C4-2B (cell line): ENCODE results near the gene EPB41L5.
A peak's percentile ranks its signal among the peaks of the same experiment; 100 is the strongest.

ENCODE experiments used
- H3K27ac ChIP-seq: fragments of 450-650 bp; 2 replicates; pipeline ENCODE4 v1.5.1; 2017
- ZFX ChIP-seq: fragments of 450-650 bp; IDR thresholded peaks from 2 replicates; pipeline ENCODE4 v1.6.1; 2017
- TF ChIP-seq, protein P1 (sequence below): fragments of 450-650 bp; conservative IDR thresholded peaks from 2 replicates; pipeline ENCODE4 v1.5.1; 2017; ENCODE audit warnings: mild to moderate bottlenecking

Gene EPB41L5

DNA sequence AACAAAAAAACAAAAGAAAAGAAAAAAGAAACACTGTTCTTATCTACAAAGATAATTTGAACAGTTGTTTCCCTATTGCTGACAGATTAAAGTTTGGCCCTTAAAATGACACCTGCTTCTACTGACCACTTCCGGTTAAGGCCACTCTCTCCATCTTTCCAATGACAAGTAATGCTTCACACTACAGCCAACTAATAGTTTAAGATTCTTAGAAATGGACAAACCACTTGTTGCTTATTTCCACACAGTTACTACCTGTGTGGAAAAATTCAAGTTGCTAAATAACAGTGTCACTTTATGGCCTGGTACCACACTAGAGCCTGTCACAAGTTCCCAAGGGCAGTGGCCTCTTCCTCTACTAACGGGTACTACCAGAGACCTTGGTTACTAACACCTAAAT, 207.9 kb downstream of the EPB41L5 start:
- H3K27ac ChIP-seq: no peak overlapping the region
- no peak for TF ChIP-seq ZFX
- TF ChIP-seq, protein P1, sequence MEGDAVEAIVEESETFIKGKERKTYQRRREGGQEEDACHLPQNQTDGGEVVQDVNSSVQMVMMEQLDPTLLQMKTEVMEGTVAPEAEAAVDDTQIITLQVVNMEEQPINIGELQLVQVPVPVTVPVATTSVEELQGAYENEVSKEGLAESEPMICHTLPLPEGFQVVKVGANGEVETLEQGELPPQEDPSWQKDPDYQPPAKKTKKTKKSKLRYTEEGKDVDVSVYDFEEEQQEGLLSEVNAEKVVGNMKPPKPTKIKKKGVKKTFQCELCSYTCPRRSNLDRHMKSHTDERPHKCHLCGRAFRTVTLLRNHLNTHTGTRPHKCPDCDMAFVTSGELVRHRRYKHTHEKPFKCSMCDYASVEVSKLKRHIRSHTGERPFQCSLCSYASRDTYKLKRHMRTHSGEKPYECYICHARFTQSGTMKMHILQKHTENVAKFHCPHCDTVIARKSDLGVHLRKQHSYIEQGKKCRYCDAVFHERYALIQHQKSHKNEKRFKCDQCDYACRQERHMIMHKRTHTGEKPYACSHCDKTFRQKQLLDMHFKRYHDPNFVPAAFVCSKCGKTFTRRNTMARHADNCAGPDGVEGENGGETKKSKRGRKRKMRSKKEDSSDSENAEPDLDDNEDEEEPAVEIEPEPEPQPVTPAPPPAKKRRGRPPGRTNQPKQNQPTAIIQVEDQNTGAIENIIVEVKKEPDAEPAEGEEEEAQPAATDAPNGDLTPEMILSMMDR: no peak

GRCh38 chr2:120221616-120222015, 208.7 kb downstream of the EPB41L5 start:
- TF ChIP-seq, protein P1: no peak
- no peak for TF ChIP-seq ZFX
- no peak overlapping the region for H3K27ac ChIP-seq

DNA sequence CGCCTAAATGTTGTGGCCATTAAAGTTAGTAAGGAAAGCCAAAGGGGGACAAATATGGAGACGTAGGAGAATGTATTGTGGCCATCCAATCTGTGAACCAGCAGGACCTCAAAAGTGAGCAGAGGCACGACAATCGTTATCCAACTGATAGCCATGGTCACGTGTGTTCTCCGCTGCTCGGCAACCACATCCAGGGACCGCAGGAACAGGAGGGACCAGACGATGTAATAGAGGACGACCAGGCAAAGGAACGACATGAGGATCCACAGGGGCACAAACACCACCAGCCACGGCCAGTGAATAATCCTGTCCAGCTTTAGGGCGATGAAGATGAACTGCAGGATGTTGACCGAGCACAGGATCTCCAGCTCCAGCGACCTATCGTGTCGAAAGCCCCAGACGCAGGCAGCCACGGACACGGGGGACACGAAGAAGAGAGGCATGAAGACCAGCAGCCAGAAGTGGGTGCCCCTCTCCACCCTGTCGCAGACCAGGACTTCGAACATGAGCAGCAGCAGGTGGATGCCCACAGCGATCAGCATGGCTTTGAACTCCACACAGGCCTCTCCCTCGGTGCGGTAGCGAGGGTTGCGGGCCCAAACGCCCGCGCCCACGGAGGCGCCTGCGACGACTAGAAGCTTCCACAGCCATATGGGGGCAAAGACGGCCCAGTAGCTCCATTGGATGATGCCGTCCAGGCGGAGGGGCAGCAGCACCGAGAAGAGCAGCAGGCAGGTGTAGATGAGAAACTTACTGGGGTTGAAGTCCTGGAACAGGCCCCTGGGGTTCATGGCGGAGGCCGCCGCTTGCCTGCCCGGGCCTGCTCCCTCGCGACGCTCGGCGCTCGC, 209.5 kb downstream of the EPB41L5 start:
- TF ChIP-seq ZFX: peak; percentile 80; the same call in 1 of the 2 replicates
- TF ChIP-seq, protein P1: no peak
- peak overlapping the region; percentile 91 for H3K27ac ChIP-seq

DNA sequence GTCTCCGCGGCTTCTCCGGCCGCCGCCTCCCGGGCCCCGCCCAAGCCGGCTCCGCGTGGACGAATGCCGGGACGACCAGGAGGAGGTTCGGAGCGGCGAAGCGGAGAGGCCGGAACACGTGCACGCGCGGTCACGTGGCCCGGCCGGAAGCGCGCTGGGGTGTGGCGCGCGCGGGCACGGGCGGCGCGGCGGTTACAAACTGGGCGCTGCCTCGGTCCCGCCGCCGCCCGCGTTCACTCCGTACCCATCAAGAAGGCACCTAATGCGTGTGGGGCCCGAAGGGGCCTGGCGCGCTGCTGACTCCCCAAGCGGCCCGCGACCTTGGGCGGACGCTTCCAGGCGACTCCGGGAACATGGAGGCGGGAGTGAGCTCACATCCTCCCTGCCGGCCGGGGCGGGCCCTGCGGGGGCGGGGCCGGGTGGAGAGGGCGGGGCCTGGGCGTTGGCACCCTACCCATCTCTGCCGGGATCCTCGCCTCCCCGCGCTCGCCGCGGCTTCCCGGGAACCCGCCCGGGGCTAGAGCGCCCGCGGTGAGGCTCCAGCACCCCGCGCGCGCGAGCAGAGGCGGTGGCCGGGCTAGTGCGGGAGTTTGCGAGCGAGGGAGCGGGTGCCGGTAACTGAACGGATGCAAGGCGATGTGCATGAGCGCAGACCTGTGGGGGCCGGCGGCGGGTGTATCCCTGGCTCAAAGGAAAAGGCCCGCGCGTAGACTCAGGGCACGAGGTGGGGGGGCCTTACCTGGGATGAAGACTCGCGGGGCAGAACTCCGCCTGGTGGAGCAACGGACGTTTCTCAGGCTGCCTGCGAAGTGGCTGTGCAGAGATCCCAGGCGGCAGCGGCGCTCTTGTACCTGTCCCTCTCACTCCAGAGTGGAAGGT, 210.4 kb downstream of the EPB41L5 start, which contains the start of gene TMEM185B:
TSS of gene TMEM185B (minus strand) at position 367 of the 879 bp plus-strand sequence. CDS start 424 bp downstream, outside the sequence.
- H3K27ac ChIP-seq: peak within 1 kb of the TSS; percentile 91
- TF ChIP-seq, protein P1: peak; percentile 64
- TF ChIP-seq ZFX: peak; percentile 62

DNA sequence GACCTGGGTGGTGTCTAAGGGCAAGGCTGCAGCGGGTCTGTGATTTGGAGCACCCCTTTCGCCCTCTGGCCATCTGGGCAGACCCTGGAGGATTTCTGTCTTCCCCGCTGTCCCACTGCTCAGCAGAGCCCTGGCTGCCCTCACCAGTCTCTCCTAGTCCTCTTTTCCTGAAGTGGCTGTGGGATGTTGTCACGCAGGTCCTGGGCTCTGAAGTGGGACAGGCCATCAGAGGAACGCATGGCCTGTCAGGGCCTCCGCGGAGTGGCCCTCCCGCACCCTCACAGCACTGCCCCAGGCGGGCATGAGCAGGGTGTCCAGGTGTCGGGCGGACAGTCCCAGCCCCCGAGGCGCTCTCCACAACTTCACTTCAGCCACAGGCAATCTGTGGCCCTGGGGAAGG, 211.4 kb downstream of the EPB41L5 start:
- H3K27ac ChIP-seq: peak overlapping the region; percentile 91

DNA sequence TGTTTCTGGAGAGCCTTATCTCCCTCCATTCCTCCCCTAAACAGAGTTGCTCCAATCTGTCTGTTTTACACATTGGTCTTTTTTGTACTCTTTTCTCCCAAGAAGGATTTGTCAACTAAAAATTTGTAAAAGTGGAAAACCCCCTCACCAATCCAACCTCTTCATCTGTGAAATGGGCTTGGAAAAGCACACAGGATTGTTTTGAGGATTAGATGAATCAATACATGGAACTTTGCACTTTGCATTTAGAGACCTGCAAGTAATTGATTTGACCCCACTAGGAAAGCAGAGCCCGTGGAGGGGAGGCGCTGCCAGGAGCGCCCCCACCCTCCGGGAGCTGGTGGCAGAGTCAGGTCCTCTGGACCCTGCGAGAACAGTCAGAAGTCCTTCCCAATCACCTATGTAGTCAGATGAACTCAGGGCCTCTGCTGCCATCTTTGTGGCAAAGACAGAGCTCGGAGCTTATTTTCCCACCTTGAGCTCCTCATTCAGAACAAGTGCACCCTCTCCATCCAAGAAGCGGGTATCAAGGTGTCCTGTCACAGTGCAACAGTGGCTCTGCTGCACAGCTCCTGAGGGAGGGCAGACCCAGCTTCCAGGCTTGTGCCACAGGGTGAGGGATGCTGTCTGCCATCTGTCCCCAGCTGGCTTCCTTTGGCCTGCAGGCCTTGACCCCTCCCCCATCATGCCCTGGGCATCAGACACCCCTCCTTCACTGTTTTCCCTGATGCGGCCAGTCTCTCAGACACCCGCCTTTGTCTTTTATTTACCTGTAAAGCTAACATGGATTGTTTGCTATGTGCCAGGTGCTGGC, 212.1 kb downstream of the EPB41L5 start:
- peak overlapping the region; percentile 91; the same call in 1 of the 2 replicates for H3K27ac ChIP-seq
- TF ChIP-seq, protein P1: no peak
- TF ChIP-seq ZFX: no peak

More for the DNA sequence above, 211.4 kb downstream of the EPB41L5 start:
- TF ChIP-seq ZFX: no peak
- TF ChIP-seq, protein P1: no peak
